SKM-1 treated with dmso at 0.1 percent for 144 hours (cell line): ENCODE measurements around the gene CNGA3.
"Not testable (repeated sequence)": the region's sequence is repeated elsewhere in the genome, so short reads cannot be mapped to it uniquely, and the experiment has no call there.

Source experiments
- DNase-seq: peaks from one replicate; lab custom pipeline; 2025; ENCODE audit not compliant: unreplicated experiment; lab: John Stamatoyannopoulos, UW

The CNGA3 gene

DNA sequence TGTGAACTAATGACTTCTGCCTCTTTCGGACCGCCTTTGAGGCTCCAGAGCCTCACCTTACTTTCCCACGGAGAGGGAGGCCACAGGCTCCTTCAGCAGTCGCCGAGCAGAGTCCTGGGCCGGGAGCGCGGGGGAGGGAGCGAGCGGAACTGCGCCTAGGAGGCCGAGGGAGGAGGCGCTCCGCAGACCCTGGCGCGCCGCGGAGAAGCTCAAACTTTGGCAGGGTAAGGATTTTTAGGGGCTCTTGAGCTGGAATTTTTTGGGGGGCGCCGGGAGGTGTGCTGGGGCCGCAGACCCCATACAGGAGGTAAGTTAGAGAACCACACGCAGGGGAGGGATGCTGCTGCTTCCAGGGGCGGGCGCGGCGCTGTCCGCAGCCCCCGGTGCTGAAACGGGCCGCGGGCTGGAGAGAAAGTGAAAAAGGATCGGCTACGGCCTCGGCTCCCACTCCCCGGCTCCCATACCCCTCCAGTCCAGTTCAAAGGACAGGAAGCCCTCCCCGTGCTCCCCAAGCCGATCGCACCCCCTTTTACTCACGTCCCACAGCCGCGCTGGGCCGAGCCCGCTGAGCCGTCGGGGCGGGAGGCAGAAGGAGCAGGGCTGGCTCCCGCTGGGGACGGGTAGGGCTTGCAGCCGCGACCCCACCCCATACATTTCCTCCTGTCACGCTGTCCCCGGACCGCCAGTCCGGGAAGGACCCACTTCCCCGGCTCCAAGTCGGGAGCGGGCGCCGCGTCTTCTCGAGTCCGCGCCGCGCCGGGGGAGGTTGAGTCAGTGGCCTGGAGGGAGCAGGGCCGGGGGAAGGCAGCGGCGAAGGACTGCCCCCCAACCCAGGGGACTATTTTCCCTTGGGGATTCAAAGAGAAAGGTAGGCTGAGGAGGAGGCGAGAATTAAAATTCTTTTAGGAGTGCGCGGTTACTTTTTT is at the start of gene CNGA3:
TSS of gene CNGA3 (plus strand) at position 146 of the 926 bp plus-strand sequence. CDS start 23,520 bp downstream, outside the sequence.
- DNase-seq: no peak

DNA sequence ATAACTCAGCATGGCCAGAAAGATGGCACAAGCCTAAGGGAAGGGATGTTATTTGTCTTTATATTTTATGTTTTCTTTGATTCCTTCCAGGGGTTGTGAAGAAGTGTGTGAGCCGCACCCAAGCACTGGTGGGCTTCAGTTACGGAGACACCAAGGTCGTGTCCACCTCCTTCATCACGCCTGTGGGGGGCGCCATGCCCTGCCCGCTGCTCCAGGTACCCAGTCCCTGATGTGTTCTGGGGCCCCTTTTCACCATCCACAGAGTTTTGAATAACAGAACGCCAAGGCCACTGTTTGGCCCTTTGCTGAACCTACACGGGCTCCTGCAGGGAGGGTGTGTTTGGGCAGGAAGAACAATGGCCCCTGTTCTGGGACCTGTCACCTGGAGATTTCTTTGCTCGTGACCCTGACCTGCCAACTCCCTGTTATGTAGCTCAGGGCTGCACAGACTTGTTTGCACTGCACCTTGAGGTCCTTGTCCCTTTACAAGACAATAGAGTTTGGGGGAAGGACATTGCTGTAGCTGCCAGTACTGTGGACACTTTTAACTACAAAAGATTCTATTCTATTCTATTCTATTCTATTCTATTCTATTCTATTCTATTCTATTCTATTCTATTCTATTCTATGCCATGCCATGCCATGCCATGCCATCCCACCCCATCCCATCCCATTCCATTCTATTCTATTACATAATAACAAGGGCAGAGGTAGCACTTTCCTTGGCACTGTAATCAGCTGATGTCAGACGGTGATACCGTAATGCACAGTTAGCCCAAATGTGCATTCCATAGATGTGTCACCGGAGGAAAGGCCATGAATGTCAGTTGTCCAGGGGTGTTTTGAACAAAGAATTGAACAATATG is 48.2 kb upstream of the CNGA3 start:
- DNase-seq: no peak

DNA sequence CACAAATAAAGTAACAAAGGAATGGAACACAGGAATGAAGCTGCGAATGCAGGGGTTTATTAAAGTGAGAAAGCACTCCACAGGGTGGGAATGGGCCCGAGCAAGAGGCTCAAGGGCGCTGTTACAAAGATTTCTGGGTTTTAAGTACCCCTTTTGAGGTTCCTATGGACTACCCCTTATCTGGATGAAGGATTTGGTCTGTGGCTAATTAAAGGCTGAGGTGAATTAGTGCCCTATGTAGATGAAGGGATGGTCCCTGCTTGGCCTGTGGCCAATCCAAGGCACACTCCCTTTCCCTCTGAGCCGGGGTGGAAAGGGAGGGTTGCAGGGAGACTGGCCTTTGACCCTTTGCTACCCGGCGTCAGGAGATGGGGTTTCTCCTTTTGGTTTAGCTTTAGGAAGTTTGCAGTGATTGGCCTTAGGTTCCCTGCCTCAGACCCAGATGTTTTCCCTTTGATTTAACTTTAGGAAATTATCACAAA is 47.5 kb upstream of the CNGA3 start:
- no peak for DNase-seq

DNA sequence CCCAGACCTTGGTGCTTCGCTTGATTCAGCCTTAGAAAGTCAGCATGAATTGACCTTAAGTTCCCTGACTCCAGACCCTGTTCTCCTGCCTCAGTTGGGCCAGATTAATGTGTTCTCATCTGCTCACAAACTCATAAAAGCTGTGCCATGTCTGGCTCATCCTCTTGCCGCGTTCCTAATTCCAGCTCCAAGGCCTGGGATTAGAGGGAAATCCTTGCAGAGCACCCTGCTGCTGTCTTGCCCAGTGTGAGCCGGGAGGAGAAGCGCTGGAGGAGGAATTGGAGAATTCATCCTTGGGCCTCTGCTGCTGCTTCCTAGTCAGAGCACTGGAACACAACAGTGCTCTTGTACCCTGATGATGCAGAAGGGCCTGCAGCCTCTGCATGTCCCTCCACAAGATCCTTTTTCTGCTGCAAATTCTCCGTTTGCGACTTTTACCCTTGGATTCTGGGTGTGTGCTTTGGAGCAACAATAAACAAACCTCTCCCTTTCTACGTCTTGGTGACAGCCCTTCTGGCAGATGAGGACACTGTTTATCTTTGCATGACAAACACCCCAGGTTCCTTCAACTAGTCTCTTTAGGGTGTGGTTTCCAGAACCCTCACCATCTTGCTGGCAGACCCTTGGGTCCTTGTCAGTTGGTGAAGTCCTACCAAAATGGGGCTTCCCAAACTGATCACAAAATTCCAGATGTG is 46.9 kb upstream of the CNGA3 start:
- DNase-seq: no peak

DNA sequence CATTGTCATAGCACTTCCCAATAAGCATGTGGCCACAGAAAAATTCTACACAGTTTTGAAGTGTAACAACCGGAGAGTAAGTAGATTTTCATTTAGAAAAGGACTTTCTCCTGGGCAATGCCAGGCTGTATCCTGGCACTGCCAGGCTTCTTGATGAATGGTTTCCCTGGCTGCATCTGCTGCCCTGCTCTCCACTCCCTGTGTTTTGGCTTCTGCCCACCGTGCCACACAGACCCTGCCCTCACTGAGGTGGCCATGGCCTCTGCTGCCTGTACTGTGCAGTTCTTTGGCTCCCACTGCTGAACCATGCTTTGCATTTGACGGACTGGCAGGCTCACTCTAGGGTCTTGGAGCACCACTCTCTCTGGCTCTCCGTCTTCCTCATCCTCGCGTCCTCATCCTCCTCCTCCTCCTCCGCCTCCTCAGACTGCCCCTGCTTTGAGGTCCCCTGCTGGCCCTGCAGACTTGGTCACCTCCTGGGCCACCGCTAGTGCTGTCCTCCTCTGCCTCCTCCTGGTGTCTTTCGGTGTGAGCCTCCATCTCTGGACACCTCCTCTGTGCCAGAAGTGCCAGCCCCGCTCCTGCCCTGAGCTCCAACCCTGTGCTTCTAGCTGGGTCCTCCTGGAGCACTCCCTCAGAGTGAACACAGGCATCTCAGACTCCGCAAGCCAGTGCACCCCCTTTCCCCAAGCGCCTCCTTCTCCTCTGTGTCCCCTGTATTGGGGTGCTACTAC is 45.9 kb upstream of the CNGA3 start:
- DNase-seq: no peak

DNA sequence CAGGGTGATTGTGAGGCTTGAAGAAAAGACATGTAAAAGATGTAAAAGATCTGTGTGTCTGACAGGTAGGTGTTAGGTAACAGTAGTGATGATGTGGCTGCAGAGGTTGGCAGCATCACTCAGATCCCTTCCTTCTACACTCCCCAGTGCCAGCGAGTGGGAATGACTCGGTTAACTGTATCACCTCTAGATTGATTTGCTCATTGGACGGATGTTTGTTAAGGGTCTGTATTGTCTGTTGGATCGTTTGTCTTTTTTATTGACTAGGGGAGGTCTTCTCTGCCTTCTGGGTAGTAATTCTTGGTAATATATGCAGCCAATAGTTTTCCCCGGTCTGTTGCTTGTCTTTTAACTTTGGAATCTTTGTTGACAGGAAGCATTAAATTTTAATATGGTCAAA is 44.8 kb upstream of the CNGA3 start:
- DNase-seq: no peak

DNA sequence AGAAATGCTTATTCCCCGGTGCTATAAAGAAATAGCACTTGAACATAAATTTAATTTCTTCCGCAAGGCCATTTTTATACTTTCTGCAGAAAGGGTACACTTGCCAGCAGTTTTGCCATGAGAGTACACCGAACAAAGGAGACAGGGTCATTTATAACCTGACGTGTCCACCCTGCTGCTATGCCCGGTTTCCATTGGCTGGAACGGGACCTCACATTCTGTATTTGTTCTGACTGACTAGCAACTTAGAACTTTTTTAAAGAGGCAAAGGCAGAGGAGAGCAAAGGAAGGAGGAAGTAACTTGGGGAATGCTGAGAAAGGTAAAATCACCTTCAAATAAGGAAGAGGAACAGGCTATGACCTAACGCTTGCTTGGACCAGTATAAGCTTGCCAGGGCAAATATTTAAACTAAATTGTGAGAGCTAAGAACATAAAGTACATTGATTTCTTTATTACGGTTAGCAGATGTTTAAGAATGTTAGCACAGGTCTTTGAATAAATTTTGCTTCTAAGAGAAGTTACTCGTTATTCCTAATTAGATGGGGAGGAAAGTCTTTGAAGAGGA is 39.0 kb upstream of the CNGA3 start:
- DNase-seq: not testable (repeated sequence)

DNA sequence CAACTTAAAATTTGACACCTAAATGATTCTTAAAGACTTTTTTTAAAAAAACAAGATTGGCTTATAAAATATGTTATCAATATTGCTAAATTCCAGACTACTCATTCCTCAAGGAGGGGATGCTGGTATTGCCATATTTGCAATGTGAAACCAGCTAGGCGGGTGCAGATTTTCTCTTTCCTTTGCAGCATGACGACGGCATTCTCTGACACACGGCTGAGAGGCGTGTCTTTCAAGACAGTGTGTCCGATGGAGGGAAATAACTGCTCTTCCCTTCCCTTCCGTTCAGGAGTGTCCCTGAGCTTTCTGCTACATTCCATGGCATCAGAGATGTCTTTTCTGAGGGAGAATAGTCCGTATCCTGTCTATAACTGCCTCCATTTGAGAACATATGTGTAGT is 38.2 kb upstream of the CNGA3 start:
- DNase-seq: no peak

DNA sequence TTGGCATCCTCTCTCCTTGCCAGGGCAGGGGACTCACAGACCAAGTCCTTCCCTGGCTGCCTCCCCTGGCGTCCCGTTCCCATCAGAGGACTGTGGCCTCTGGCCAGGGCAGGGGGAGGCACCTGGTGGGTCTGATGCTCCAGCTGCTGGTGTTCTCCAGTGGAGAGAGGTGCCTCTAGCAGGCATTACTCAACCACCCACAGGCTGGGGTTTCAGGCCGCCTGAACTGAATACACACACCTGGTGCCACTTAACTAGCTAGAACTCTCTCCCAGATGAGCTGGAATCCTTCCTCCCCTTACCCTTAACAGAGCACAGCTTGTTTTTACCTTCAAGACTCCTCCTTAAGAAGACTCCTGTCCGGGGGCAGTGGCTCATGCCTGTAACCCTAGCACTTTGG is 37.7 kb upstream of the CNGA3 start:
- no peak for DNase-seq

DNA sequence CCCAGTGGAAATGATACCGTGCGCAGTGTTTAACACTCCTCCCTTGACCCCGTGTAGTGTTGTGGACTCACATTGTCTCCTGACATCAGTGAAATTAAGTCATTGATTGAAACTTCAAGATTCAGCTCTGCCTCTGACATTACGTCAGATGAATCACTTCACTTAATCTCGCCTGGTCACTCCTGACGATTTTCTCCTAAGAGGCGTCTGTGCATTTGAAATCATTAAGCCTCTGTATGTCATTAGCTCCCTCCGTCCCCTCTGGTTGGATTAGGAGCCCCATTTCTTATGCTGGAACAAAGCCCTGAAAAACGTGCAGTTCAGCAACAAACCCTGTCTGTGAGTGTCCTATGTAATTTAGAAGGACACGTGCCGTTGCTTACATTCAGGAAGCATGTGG is 36.7 kb upstream of the CNGA3 start:
- no peak for DNase-seq

DNA sequence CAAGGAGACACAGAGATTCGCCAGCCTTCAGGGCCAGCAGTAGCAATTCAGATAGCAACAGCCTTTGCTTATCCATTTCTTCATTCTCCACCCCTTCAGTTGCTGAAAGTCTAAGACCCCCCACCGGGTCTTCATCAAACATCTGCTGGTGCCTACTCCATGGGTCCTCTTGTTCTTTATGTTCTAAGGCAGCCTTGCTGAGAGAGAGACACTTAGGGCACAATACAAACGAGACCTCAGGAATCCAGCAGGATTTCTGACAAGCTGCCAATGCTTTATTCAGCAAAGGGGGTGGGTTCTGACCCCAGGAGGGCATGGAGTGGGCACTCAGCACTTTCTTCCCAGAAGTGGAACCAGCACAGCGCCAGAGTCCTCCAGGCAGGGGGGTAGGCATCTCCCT is 36.2 kb upstream of the CNGA3 start:
- DNase-seq: no peak

DNA sequence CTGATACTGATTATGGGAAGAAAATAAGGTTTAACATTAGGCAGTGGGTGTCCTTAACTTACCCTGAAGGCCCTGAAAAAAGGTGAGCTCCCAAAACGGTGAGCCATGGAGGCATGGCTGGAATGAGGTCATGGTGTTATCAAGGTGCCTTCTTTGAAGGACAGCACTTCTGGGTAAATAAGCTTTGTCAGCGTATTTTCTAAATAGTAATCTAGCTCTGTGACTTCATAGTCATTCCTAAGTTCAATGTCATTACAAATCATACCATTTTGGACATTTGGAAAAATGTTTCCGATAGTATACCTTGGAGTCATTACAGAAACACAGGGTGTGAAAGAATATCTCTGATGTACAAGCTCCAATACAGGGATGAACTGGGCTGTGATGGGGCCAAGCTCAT is 35.2 kb upstream of the CNGA3 start:
- DNase-seq: no peak

DNA sequence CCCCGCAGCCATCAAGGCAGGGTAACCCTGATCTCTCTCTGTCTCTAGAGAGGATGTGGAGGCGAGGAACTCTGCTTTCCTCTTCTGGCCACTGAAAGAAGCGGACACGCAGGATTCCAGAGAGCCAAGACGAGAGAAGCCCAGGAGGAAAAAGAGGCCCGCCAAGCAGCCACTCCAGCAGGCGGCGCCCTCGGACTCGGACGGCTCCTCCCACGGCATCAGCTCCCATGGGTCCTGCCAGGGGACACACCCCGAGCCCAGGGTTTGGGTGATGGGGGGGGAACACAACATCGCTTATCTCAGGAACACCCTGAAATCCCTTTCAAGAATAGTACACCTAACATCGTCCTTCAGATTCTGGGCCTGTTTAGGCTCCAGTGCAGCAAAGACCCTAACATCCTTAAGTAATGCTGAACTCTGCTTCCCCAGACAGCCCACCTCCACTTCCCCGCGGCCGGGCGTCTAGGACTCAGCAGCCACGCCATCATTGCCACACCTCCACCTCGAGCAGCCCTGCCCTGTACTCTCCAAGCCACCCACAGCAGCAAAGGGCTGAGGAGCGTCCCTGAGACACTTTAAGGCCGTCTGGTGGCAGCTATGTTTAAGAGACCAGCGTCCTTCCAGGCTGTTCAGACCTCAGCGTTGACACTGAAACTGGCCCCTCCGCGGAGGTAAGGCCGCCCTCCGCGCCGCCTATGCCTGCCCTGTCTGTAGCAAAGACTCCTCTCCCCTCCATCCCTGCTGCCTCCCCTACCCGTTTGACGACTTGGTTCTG is 34.3 kb upstream of the CNGA3 start:
- no peak for DNase-seq

DNA sequence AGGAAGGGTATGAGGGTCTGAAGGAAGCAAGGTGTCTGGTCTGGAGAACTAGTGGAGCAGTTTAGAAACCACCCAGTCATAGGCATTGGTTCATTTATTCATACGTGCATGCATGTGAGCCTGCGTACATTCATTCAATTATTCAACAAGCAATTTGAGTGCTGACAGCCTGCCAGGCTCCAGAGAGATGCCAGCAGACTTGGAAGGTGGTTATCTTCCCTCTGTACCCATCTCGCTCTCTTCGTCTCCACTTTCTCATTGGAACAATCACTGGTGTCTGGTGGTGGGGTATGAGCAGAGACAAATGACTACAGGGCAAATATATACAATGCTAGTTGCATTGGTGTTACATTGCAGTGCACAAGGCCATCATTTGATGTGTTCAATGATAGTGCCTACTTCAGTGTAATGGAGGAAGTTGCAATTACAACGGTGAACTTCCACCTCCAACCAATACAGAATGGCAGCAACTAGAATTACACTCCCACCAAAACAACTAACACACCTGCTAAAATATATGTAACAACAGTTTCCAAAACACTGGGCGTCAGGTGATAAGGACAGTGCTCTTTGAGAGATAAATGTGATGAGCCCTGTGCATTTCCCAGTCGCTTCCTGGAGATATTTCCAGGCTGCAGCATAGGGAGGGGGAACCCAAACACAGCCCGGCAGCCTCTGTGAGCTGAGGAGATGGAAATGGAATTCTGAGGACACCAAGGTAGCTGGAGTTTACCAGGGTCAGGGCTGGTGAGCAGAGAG is 32.6 kb upstream of the CNGA3 start:
- no peak for DNase-seq

DNA sequence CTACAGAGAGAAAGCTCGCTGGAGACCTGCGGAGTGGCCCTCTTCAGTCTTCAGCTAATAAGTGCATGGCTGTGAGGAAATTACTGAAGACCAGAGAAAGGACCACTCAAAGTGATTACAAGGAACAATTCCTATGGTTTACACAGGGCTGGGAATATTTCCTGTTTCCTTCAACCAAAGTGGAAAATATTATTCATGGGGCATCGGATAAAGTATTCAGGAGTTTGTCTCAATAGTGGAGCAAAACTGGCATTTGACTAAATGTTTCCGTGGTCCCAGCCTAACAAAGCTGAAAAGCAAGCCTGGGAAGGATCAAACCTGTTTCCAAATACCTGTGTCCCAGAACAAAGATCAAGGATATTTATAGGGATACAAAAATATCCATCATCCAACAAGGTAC is 32.0 kb upstream of the CNGA3 start:
- DNase-seq: no peak

DNA sequence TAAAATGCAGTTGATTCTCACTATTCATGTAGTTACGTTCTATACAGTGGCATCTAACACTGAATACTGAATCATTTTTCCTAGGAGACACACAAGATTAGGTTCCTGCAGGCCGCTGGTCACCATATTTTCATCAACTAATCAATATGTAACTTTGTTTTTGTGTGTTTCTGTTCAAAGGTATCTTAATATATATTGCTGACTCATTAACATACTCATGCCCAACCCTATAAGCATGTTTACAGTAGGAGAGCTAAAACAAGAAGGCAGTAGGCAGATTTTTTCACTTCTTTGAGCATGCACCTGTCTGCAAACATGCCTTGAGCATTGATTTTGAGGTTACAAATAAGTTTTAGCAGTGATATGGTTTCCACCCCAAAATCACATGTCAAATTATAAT is 30.3 kb upstream of the CNGA3 start:
- DNase-seq: no peak

DNA sequence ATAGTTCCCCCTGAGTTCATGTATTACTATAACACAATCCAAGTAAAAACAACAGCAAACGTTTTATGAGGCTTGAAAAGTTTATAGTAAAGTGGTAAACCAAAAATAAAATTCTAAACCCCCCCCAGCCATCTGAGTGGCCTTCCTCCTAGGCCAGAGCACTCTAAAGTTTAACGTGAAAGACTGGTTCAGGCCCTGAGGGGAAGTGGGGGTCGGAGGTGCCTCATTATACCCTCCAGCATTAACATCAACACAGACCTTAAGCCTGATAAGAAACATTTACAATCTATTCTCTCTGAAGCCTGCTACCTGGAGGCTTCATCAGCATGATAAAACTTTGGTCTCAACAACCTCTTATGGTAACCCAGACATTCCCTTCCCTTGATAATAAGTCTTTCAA is 29.0 kb upstream of the CNGA3 start:
- no peak for DNase-seq

DNA sequence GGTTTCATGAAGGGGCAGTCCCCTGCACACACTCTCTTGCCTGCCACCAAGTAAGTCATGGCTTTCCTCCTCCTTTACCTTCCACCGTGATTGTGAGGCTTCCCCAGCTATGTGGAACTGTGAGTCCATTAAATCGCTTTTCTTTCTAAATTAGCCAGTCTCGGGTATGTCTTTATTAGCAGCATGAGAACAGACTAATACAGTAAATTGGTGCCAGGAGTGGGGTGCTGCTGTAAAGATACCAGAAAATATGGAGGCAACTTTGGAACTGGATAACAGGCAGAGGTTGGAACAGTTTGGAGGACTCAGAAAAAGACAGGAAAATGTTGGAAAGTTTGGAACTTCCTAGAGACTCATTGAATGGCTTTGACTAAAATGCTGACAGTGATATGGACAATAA is 26.1 kb upstream of the CNGA3 start:
- DNase-seq: not testable (repeated sequence)

DNA sequence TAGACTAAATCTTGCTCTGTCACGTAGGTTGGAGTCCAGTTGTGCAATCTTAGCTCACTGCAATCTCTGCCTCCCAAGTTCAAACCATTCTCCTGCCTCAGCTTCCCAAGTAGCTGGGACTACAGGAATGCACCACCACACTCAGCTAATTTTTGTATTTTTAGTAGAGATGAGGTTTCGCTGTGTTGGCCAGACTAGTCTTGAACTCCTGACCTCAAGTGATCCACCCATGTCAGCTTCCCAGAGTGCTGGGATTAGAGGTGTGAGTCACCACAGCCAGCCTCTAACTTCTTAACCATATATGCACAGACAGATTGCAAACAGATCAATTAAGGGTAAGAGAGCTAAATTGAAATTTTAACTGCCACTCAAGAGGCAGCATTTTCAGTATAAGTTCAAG is 22.1 kb upstream of the CNGA3 start:
- DNase-seq: no peak
